ENCODE measurements around the gene INSYN2B.

GRCh38 chr5:169921384-169921783, 58.9 kb downstream of the INSYN2B start:
- TF ChIP-seq EZH2phosphoT487 (IDR thresholded peaks at IDR 0.05; ENCODE audit: low read length) (no peak), EZH2 (optimal IDR thresholded peaks at IDR 0.05; ENCODE audit: low read depth, low read length) (no peak)
- TF ChIP-seq, protein P1, sequence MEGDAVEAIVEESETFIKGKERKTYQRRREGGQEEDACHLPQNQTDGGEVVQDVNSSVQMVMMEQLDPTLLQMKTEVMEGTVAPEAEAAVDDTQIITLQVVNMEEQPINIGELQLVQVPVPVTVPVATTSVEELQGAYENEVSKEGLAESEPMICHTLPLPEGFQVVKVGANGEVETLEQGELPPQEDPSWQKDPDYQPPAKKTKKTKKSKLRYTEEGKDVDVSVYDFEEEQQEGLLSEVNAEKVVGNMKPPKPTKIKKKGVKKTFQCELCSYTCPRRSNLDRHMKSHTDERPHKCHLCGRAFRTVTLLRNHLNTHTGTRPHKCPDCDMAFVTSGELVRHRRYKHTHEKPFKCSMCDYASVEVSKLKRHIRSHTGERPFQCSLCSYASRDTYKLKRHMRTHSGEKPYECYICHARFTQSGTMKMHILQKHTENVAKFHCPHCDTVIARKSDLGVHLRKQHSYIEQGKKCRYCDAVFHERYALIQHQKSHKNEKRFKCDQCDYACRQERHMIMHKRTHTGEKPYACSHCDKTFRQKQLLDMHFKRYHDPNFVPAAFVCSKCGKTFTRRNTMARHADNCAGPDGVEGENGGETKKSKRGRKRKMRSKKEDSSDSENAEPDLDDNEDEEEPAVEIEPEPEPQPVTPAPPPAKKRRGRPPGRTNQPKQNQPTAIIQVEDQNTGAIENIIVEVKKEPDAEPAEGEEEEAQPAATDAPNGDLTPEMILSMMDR (IDR thresholded peaks at IDR 0.05; ENCODE audit: low read length) = no peak
